GM10248 (cell line): ENCODE data around the gene ARAF.
A peak's percentile ranks its signal among the peaks of the same experiment; 100 is the strongest.

Experiments
- CTCF ChIA-PET: fragments of 300-600 bp; sonication (Branson Sonifier 250); formaldehyde crosslinking; extraction: SDS; loops from one replicate; lab custom pipeline; 2021; ENCODE audit warnings: antibody characterized with exemption; lab: Yijun Ruan, JAX
- POLR2A ChIA-PET: fragments of 350-650 bp; sonication (Branson Sonifier 250); formaldehyde crosslinking; extraction: SDS; loops from one replicate; lab custom pipeline; 2020; ENCODE audit warnings: antibody characterized with exemption; lab: Yijun Ruan, JAX
- DNase-seq: peaks from one replicate; pipeline ENCODE4 v3.0.0; 2012; ENCODE audit errors: extremely low spot score
- TF ChIP-seq, protein P1 (sequence below): IDR thresholded peaks from 2 replicates; pipeline ENCODE4 v1.5.1; 2012; ENCODE audit warnings: mild to moderate bottlenecking, low read depth; ENCODE audit errors: extremely low read depth, missing control alignments, control extremely low read depth

The ARAF gene

DNA sequence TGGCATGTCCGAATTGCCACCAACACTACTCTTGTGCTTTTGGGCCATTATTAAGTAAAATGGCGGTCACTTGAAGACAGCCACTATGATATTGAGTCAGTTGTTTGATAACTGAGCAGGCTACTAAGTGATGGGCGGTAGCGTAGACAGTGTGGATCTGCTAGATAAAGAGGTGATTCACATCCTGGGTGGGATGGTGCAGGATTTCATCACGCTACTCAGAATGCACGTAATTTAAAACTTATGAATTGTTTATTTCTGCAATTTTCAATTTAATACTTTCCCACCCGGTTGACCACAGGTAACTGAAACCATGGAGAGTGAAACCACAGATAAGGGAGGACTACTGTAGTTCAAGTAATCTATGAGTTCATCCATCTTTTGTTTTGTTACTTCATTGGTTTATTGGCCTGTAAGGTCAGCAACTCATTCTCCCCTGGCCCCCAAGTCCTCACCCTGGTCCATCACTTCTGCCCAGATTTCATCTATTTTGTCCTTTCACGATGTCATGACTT lies 2.9 kb downstream of the ARAF start:
- ChIA-PET POLR2A (no interaction called here), CTCF (no interaction called here)
- no peak for DNase-seq
- TF ChIP-seq, protein P1, sequence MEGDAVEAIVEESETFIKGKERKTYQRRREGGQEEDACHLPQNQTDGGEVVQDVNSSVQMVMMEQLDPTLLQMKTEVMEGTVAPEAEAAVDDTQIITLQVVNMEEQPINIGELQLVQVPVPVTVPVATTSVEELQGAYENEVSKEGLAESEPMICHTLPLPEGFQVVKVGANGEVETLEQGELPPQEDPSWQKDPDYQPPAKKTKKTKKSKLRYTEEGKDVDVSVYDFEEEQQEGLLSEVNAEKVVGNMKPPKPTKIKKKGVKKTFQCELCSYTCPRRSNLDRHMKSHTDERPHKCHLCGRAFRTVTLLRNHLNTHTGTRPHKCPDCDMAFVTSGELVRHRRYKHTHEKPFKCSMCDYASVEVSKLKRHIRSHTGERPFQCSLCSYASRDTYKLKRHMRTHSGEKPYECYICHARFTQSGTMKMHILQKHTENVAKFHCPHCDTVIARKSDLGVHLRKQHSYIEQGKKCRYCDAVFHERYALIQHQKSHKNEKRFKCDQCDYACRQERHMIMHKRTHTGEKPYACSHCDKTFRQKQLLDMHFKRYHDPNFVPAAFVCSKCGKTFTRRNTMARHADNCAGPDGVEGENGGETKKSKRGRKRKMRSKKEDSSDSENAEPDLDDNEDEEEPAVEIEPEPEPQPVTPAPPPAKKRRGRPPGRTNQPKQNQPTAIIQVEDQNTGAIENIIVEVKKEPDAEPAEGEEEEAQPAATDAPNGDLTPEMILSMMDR: no peak

DNA sequence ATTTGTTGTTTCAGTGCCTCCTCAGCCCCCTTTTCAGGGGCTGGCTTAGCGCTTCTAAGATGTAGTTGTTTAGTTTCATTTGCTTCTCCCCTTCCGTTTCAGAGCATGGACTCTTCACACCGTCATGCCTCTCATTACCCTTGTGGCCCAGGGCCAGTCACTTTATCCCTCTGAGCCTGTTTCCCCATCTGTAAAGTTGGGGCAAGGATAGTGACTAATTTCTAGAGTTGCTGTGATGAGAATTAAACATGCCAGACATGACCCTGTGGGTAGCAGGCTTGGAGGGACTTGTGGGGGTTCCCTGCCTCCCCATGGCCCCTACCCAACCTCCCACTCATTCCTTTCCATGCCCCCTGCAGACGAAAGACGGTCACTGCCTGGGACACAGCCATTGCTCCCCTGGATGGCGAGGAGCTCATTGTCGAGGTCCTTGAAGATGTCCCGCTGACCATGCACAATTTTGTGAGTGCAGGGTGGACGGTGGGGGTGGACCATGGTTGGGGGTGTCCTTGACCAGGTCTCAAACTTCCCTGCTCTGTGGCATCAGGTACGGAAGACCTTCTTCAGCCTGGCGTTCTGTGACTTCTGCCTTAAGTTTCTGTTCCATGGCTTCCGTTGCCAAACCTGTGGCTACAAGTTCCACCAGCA lies 3.6 kb downstream of the ARAF start:
- POLR2A ChIA-PET: no interaction called here
- CTCF ChIA-PET: no interaction called here
- TF ChIP-seq, protein P1: no peak
- no peak for DNase-seq

DNA sequence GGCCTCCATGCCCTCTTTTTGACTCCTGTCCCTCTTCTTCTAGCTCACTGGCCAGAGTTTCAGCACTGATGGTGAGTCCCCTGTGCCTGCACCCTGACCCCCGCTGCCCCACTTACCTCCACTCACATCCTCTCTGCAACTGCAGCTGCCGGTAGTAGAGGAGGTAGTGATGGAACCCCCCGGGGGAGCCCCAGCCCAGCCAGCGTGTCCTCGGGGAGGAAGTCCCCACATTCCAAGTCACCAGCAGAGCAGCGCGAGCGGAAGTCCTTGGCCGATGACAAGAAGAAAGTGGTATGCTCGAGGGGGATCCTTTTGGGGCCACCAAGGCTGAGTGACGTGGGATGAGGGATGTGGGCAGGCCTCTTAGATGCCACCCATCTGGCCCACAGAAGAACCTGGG lies 5.8 kb downstream of the ARAF start:
- no peak for DNase-seq
- ChIA-PET POLR2A (interaction anchor here (1.1 kb wide), 1 partner anchor 84 kb away, joined by 4 read pairs; the partner anchor contains the start of gene ELK1), CTCF (no interaction called here)
- TF ChIP-seq, protein P1: no peak

DNA sequence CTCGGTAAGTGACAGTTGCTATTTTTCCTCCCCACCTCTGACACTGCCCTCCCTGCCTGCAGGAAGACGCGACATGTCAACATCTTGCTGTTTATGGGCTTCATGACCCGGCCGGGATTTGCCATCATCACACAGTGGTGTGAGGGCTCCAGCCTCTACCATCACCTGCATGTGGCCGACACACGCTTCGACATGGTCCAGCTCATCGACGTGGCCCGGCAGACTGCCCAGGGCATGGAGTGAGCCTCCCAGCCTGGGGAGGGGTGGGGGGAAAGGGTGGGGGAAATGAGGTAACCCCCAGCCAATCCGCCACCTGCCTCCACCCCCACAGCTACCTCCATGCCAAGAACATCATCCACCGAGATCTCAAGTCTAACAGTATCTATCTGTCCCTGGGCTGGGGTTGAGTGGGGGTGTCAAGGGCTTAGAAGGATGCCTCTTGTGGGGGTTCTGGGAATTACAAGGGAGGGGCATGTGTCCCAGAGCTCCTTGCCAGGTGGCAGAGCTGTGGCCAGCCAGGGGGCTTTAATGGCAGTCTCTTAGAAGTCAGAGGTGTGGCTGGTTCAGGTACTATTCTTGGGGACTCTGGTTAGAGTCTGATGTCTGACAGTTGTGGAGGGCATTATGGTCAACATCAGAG lies 7.8 kb downstream of the ARAF start:
- TF ChIP-seq, protein P1: no peak
- CTCF ChIA-PET: interaction anchor here (0.9 to 1.8 kb wide), 4 partner anchors 9 to 75 kb away, joined by 3 to 4 read pairs (median 3); no protein-coding TSS in a partner anchor
- DNase-seq: no peak
- POLR2A ChIA-PET: interaction anchor here (0.6 kb wide), 1 partner anchor 732 kb away, joined by 3 read pairs; the partner anchor contains the start of gene RP2

DNA sequence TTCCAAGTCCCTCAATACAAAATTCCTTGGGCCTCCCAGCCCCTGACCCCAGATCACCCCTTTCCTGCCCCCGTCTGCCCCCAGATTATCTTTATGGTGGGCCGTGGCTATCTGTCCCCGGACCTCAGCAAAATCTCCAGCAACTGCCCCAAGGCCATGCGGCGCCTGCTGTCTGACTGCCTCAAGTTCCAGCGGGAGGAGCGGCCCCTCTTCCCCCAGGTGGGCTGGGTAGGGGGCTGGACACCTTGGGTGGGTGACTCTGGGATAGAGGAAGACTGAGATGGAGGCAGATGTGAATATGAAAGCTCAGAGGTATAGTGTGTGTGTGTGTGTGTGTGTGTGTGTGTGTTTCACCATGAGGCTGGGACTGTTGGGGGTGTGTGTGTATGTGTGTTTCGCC lies 9.8 kb downstream of the ARAF start:
- DNase-seq: no peak
- ChIA-PET POLR2A (no interaction called here), CTCF (interaction anchor here (1.6 kb wide), 1 partner anchor 74 kb away, joined by 3 read pairs; no protein-coding TSS in a partner anchor)
- TF ChIP-seq, protein P1: no peak

DNA sequence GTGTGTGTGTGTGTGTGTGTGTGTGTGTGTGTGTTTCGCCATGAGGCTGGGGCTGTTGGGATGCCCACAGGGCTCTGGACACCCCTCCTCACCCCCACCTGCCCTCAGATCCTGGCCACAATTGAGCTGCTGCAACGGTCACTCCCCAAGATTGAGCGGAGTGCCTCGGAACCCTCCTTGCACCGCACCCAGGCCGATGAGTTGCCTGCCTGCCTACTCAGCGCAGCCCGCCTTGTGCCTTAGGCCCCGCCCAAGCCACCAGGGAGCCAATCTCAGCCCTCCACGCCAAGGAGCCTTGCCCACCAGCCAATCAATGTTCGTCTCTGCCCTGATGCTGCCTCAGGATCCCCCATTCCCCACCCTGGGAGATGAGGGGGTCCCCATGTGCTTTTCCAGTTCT lies 10.2 kb downstream of the ARAF start:
- CTCF ChIA-PET: interaction anchor here (1.6 kb wide), 1 partner anchor 73 kb away, joined by 3 read pairs; no protein-coding TSS in a partner anchor
- DNase-seq: peak; percentile 1
- POLR2A ChIA-PET: no interaction called here
- TF ChIP-seq, protein P1: no peak
